Subcutaneous abdominal adipose tissue (tissue), 5 donors: ENCODE results near the gene CUL7.
"Not testable (repeated sequence)": the region's sequence is repeated elsewhere in the genome, so short reads cannot be mapped to it uniquely, and the experiment has no call there.

Experiments used
- H3K27ac ChIP-seq: one replicate; pipeline ENCODE4 v1.7.0; 2013; ENCODE audit warnings: low read depth, mild to moderate bottlenecking, inconsistent platforms, low read length, moderate library complexity
- H3K27me3 ChIP-seq, 5 donors: one replicate each; pipeline ENCODE4 v1.7.0; 2013; ENCODE audit warnings: low read length in 5 of 5, inconsistent platforms in 1 of 5; ENCODE audit not compliant: control insufficient read depth in 5 of 5, insufficient read depth in 4 of 5
- H3K36me3 ChIP-seq, 5 donors: one replicate each; pipeline ENCODE4 v1.7.0; 2013; ENCODE audit warnings: low read length in 5 of 5; ENCODE audit not compliant: control insufficient read depth in 5 of 5, insufficient read depth in 5 of 5
- H3K4me1 ChIP-seq, 5 donors: one replicate each; pipeline ENCODE4 v1.7.0; 2013; ENCODE audit warnings: low read length in 5 of 5, mild to moderate bottlenecking in 3 of 5, moderate library complexity in 1 of 5; ENCODE audit not compliant: control insufficient read depth in 5 of 5, insufficient read depth in 5 of 5
- H3K4me3 ChIP-seq, 5 donors: one replicate each; pipeline ENCODE4 v1.7.0; 2013; ENCODE audit warnings: low read length in 5 of 5, low read depth in 1 of 5
- H3K9ac ChIP-seq, 5 donors: one replicate each; pipeline ENCODE4 v1.7.0; 2013; ENCODE audit warnings: low read length in 5 of 5, mild to moderate bottlenecking in 4 of 5, moderate library complexity in 3 of 5
- H3K9me3 ChIP-seq, 5 donors: one replicate each; pipeline ENCODE4 v1.7.0; 2013; ENCODE audit warnings: low read length in 5 of 5; ENCODE audit not compliant: control insufficient read depth in 5 of 5
- donor health status: healthy.
- donor health status: healthy.
- donor health status: healthy.
- donor health status: healthy.
- donor health status: healthy.

The CUL7 gene

GRCh38 chr6:43009124-43009523 is 44.5 kb downstream of the CUL7 start:
- Histone ChIP-seq H3K27ac (no peak overlapping the region), H3K27me3 (no peaks in the 10 kb centered on the region)

GRCh38 chr6:43007126-43007525 is 46.5 kb downstream of the CUL7 start:
- peaks cover 0 to 63% (median 58%) of the 10 kb centered on the region in 5 donors for H3K36me3 ChIP-seq
- H3K4me1 ChIP-seq, result no peaks in the 10 kb centered on the region
- H3K9ac ChIP-seq, result no peak overlapping the region
- H3K9me3 ChIP-seq, result no peaks in the 10 kb centered on the region
- H3K27me3 ChIP-seq, result no peaks in the 10 kb centered on the region
- H3K4me3 ChIP-seq, result no peak overlapping the region
- no peak overlapping the region for H3K27ac ChIP-seq

More at GRCh38 chr6:43009124-43009523, 44.5 kb downstream of the CUL7 start:
- H3K9ac ChIP-seq, result no peak overlapping the region
- no peak overlapping the region for H3K4me3 ChIP-seq
- no peaks in the 10 kb centered on the region for H3K9me3 ChIP-seq
- peaks cover 7 to 13% (median 12%) of the 10 kb centered on the region in 5 donors for H3K4me1 ChIP-seq
- peaks cover 0 to 66% (median 61%) of the 10 kb centered on the region in 5 donors for H3K36me3 ChIP-seq

- H3K9ac ChIP-seq, result peak overlapping the region in 1 of 5 donors; percentile 18
- H3K4me3 ChIP-seq, result no peak overlapping the region
- H3K36me3 ChIP-seq, result peaks cover 0 to 55% (median 51%) of the 10 kb centered on the region in 5 donors
These were observed 47.4 kb downstream of the CUL7 start for GRCh38 chr6:43006251-43006650.

GRCh38 chr6:43005844-43006243 is 47.8 kb downstream of the CUL7 start:
- no peaks in the 10 kb centered on the region for H3K9me3 ChIP-seq
- H3K4me3 ChIP-seq, result no peak overlapping the region
- H3K27me3 ChIP-seq, result no peaks in the 10 kb centered on the region
- no peaks in the 10 kb centered on the region for H3K4me1 ChIP-seq
- H3K9ac ChIP-seq, result no peak overlapping the region
- H3K36me3 ChIP-seq, result peaks cover 0 to 51% (median 47%) of the 10 kb centered on the region in 5 donors
- H3K27ac ChIP-seq, result no peak overlapping the region

More at GRCh38 chr6:43006251-43006650, 47.4 kb downstream of the CUL7 start:
- Histone ChIP-seq H3K27me3 (no peaks in the 10 kb centered on the region), H3K4me1 (no peaks in the 10 kb centered on the region), H3K27ac (no peak overlapping the region), H3K9me3 (no peaks in the 10 kb centered on the region)

GRCh38 chr6:43001843-43002242 is 51.8 kb downstream of the CUL7 start:
- Histone ChIP-seq H3K27ac (no peak overlapping the region), H3K4me3 (no peak overlapping the region), H3K27me3 (no peaks in the 10 kb centered on the region), H3K9ac (no peak overlapping the region), H3K9me3 (no peaks in the 10 kb centered on the region), H3K36me3 (peaks cover 0 to 11% (median 11%) of the 10 kb centered on the region in 5 donors), H3K4me1 (no peaks in the 10 kb centered on the region)

- not testable (repeated sequence) for H3K4me3 ChIP-seq, H3K4me1 ChIP-seq, H3K36me3 ChIP-seq, H3K9ac ChIP-seq, H3K27ac ChIP-seq, H3K27me3 ChIP-seq, H3K9me3 ChIP-seq
These were observed 55.4 kb downstream of the CUL7 start for GRCh38 chr6:42998205-42998604.

- Histone ChIP-seq H3K4me1 (no peaks in the 10 kb centered on the region), H3K9me3 (no peaks in the 10 kb centered on the region), H3K27me3 (no peaks in the 10 kb centered on the region), H3K9ac (no peak overlapping the region), H3K4me3 (no peak overlapping the region), H3K36me3 (peaks cover 0 to 7% (median 2%) of the 10 kb centered on the region in 5 donors), H3K27ac (no peak overlapping the region)
These were observed 57.1 kb downstream of the CUL7 start for GRCh38 chr6:42996513-42996912.

GRCh38 chr6:42993445-42993844 is 60.2 kb downstream of the CUL7 start:
- Histone ChIP-seq H3K4me3 (no peak overlapping the region), H3K4me1 (peaks cover 2 to 14% (median 7%) of the 10 kb centered on the region in 5 donors), H3K36me3 (peaks cover 0 to 27% (median 24%) of the 10 kb centered on the region in 5 donors), H3K27ac (no peak overlapping the region), H3K9ac (no peak overlapping the region), H3K27me3 (no peaks in the 10 kb centered on the region), H3K9me3 (no peaks in the 10 kb centered on the region)

GRCh38 chr6:42989923-42990322 is 63.7 kb downstream of the CUL7 start:
- Histone ChIP-seq H3K4me3 (no peak overlapping the region), H3K9me3 (no peaks in the 10 kb centered on the region), H3K4me1 (peaks cover 9 to 49% (median 38%) of the 10 kb centered on the region in 5 donors), H3K36me3 (peaks cover 0 to 32% (median 24%) of the 10 kb centered on the region in 5 donors), H3K9ac (no peak overlapping the region), H3K27me3 (no peaks in the 10 kb centered on the region), H3K27ac (no peak overlapping the region)

- Histone ChIP-seq H3K9me3 (no peaks in the 10 kb centered on the region), H3K4me1 (peaks cover 15 to 56% (median 44%) of the 10 kb centered on the region in 5 donors), H3K4me3 (no peak overlapping the region), H3K36me3 (peaks cover 0 to 32% (median 24%) of the 10 kb centered on the region in 5 donors), H3K9ac (no peak overlapping the region), H3K27me3 (no peaks in the 10 kb centered on the region), H3K27ac (no peak overlapping the region)
These were observed 65.1 kb downstream of the CUL7 start for GRCh38 chr6:42988486-42989020.
